ENCODE data around the gene POLR3C. TPM values are rescaled to one million over a fixed set of nuclear protein-coding genes. Genes with fewer than 3 reads are reported as not detected.

POLR3C gene, protein sequence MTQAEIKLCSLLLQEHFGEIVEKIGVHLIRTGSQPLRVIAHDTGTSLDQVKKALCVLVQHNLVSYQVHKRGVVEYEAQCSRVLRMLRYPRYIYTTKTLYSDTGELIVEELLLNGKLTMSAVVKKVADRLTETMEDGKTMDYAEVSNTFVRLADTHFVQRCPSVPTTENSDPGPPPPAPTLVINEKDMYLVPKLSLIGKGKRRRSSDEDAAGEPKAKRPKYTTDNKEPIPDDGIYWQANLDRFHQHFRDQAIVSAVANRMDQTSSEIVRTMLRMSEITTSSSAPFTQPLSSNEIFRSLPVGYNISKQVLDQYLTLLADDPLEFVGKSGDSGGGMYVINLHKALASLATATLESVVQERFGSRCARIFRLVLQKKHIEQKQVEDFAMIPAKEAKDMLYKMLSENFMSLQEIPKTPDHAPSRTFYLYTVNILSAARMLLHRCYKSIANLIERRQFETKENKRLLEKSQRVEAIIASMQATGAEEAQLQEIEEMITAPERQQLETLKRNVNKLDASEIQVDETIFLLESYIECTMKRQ
- total RNA-seq (2022; extraction: Qiagen RNA extraction; ENCODE audit: low read depth): 37.1 to 40.4 TPM (median 38.6 TPM) in 5 replicates

DNA sequence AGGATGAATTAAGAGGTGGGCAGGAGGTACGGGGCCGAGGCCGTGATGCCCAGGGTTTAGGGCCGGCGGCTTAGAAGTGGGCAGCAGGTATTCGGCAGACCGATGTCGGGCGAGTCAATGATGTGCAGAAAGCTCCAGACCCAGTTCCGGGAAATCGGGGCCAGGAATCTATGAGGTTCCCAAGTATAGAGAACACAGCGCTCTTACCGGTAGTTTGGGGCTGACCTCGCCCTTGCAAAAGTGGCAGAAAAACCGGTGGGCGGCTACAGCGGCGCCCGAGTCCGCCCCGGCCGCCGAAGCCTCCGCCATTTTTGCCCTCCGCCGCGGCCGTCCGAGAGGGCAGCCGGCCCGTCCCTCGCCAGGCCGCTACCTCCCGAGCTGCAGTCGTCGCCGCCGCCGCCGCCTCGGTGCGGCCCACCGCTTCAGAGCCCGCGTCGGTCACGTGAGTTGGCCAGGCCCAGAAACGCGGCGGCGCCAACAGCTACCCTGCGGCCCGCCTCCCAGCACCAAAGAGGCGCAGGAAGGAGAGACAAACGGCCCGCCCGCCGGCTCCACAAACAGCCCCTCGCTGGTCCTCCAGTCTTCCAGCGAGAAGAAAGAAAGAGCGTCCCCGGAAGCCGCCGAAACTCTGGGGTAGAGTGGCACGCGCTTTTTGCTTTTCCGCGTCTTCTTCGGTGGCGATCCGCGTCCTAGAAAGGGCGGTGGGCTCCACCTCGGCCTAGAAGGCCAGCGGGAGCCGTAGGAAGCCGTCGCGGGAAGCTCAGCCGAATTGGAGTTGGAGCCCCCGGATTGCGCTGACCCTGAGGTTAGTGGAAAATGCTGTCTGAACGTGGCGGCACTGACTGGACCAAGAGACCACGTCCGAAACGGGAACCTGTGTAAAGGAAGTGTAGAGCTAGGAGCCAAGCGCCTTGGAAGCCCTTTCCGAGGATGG is at the start of gene POLR3C, which contains the start of gene RNF115:
POLR3C (plus strand) TSS at position 636 of the 934 bp plus-strand sequence. CDS start 1,577 bp downstream, outside the sequence.
RNF115 (minus strand) TSS at position 531 of the 934 bp plus-strand sequence; CDS start at position 309, 222 bp downstream.

DNA sequence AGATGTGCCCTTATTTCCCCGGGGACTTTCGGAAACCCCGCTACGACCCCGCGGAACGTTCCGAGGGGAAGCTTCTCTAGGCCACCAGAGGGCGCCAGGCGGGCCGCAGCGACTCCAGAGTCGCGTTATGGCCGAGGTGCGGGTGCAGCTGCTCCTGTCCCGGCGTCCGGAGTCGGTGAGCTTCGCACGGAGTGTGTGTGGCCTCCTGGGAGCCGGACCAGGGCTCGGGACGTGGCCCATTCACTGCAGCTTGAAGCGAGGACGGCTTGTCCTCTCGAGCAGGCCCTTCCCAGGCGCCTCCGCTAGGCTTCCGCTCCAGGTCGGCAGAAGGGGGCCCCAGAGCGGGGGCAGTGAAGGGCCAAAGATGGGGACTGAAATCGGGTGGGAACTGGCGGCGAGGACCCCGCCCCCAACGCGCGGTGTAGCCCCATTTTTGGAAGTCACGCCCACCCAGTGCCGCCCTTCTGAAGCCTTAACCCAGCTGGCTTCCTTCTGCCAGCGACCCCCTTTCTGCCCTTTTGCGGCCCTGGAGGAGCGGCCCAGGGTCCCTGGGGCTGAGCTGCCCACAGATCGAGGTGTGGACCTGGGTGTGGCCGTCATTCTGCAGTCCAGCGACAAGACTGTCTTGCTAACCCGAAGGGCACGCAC is 21.6 kb downstream of the POLR3C start, which contains the start of gene NUDT17:
NUDT17 (plus strand) TSS at position 117 of the 648 bp plus-strand sequence; CDS start at position 128, 11 bp downstream.

DNA sequence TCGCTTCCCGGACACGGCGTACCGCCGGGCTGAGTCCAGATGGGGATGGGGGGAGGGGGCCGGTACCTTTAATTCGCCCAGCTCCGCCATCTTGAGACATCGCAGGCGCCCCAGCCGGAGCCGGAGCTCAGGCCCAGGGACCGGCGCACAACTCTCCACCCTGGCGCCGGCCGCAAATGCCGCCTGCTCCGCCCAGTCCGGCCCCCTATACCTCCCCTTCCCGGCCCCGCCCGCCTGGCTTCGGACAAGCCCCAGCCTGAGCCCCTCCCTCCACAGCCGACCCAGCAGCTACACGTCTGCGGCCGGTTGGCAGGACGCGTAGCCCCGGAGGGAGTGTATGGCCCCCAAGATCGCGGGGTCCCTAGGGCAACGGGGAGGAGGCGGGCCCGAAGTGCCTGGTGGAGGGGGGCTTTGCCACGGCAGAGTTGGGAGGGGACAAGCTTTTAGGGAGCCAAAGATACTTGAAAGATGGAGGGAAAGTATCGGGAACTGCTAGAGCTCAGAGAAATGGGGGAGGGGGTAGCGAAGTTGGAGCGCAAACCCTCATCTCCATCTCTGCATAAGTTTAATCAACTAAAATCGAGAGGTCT is 35.0 kb downstream of the POLR3C start, which contains the start of gene PIAS3:
PIAS3 (minus strand) TSS at position 181 of the 590 bp plus-strand sequence; CDS start at position 90, 91 bp downstream.

DNA sequence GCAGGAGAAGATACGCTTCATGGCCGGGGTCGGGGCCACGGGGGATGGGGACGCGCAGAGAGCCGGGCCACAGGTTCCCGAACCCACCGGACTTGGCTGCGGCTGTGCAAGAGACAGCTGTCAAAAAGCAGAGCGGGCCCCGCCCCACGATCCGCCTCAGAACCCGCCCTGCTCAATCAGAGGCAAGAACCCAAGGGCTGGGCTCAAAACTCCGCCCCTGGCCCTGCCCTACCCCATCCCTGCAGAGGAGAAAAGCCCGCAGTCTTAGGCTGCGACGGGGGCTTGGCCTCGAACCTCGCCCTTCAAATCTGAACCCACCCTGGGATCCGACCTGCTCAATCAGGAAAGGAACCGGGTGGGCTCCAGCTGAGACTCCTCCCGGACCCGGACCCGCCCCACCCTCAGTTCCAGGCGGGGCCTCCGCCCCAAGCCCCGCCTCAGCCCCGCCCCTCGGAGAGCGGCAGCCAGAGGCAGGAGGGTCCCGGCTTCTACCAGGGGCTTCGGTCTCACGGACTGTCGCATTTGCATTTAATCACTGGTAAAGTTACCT is 61.8 kb downstream of the POLR3C start, which contains the start of gene ANKRD35:
ANKRD35 (minus strand) TSS at position 129 of the 550 bp plus-strand sequence; CDS start at position 21, 108 bp downstream.

Other genes starting within 250 kb of the POLR3C start
- 14.2 to 19.3 TPM (median 16.2 TPM) in 5 replicates for gene GPR89A, start 216.2 kb upstream of the POLR3C start, total RNA-seq (2022; extraction: Qiagen RNA extraction; ENCODE audit: low read depth)
- 0.79 to 1.5 TPM (median 1.0 TPM) in 5 replicates for gene PDZK1, start 116.8 kb upstream of the POLR3C start, total RNA-seq (2022; extraction: Qiagen RNA extraction; ENCODE audit: low read depth)
- not detected in 5 replicates for gene CD160, start 104.7 kb upstream of the POLR3C start, total RNA-seq (2022; extraction: Qiagen RNA extraction; ENCODE audit: low read depth)
- 11.4 to 14.3 TPM (median 13.6 TPM) in 5 replicates for gene RNF115, start 105 bp upstream of the POLR3C start, total RNA-seq (2022; extraction: Qiagen RNA extraction; ENCODE audit: low read depth)
- gene NUDT17, start 21.4 kb downstream of the POLR3C start, total RNA-seq (2022; extraction: Qiagen RNA extraction; ENCODE audit: low read depth): 5.6 to 8.0 TPM (median 5.7 TPM) in 5 replicates
- 36.5 to 42.8 TPM (median 39.7 TPM) in 5 replicates for gene PIAS3, start 34.9 kb downstream of the POLR3C start, total RNA-seq (2022; extraction: Qiagen RNA extraction; ENCODE audit: low read depth)
- gene ANKRD35, start 61.7 kb downstream of the POLR3C start, total RNA-seq (2022; extraction: Qiagen RNA extraction; ENCODE audit: low read depth): 0.06 to 0.09 TPM in 2 of 5 replicates, not detected in the others
- 0.58 to 1.6 TPM (median 1.3 TPM) in 5 replicates for gene ITGA10, start 85.8 kb downstream of the POLR3C start, total RNA-seq (2022; extraction: Qiagen RNA extraction; ENCODE audit: low read depth)
- 29.3 to 37.4 TPM (median 33.8 TPM) in 5 replicates for gene PEX11B, start 94.5 kb downstream of the POLR3C start, total RNA-seq (2022; extraction: Qiagen RNA extraction; ENCODE audit: low read depth)
- gene RBM8A, start 103.3 kb downstream of the POLR3C start, total RNA-seq (2022; extraction: Qiagen RNA extraction; ENCODE audit: low read depth): 213 to 244 TPM (median 222 TPM) in 5 replicates
- gene LIX1L, start 133.8 kb downstream of the POLR3C start, total RNA-seq (2022; extraction: Qiagen RNA extraction; ENCODE audit: low read depth): 9.0 to 11.6 TPM (median 11.1 TPM) in 5 replicates
- 0.17 to 0.37 TPM (median 0.21 TPM) in 5 replicates for gene ANKRD34A, start 140.4 kb downstream of the POLR3C start, total RNA-seq (2022; extraction: Qiagen RNA extraction; ENCODE audit: low read depth)
- gene POLR3GL, start 140.5 kb downstream of the POLR3C start, total RNA-seq (2022; extraction: Qiagen RNA extraction; ENCODE audit: low read depth): 10.0 to 12.0 TPM (median 11.2 TPM) in 5 replicates
- gene TXNIP, start 172.4 kb downstream of the POLR3C start, total RNA-seq (2022; extraction: Qiagen RNA extraction; ENCODE audit: low read depth): 0.23 to 0.39 TPM (median 0.32 TPM) in 5 replicates
- gene HJV, start 197.5 kb downstream of the POLR3C start, total RNA-seq (2022; extraction: Qiagen RNA extraction; ENCODE audit: low read depth): not detected in 5 replicates

Measured in A549 treated with GW870086 at 1 μM for 4 hours (cell line).